ENCODE data around the gene SUSD4.

Gene SUSD4

GRCh38 chr1:223358826-223359225 lies 5.2 kb downstream of the SUSD4 start:
- no peak for DNase-seq (ENCODE audit: low read depth in 3 of 3)

GRCh38 chr1:223355699-223356098 lies 8.3 kb downstream of the SUSD4 start:
- DNase-seq (ENCODE audit: low read depth in 3 of 3) = no peak

GRCh38 chr1:223353939-223354338 lies 10.0 kb downstream of the SUSD4 start:
- no peak for DNase-seq (ENCODE audit: low read depth in 3 of 3)

GRCh38 chr1:223352944-223353343 lies 11.0 kb downstream of the SUSD4 start:
- no peak for DNase-seq (ENCODE audit: low read depth in 3 of 3)

- DNase-seq (ENCODE audit: low read depth in 3 of 3) = no peak
Observed at GRCh38 chr1:223350361-223350908, 13.5 kb downstream of the SUSD4 start.

- DNase-seq (ENCODE audit: low read depth in 3 of 3) = no peak
Observed at GRCh38 chr1:223349241-223349640, 14.7 kb downstream of the SUSD4 start.

GRCh38 chr1:223348439-223348838 lies 15.5 kb downstream of the SUSD4 start:
- DNase-seq (ENCODE audit: low read depth in 3 of 3) = no peak

- no peak for DNase-seq (ENCODE audit: low read depth in 3 of 3)
Observed at GRCh38 chr1:223347583-223347982, 16.4 kb downstream of the SUSD4 start.

GRCh38 chr1:223346311-223346710 lies 17.7 kb downstream of the SUSD4 start:
- DNase-seq (ENCODE audit: low read depth in 3 of 3) = no peak

- DNase-seq (ENCODE audit: low read depth in 3 of 3) = no peak
Observed at GRCh38 chr1:223345720-223346119, 18.3 kb downstream of the SUSD4 start.

GRCh38 chr1:223344491-223344890 lies 19.5 kb downstream of the SUSD4 start:
- DNase-seq (ENCODE audit: low read depth in 3 of 3) = no peak

GRCh38 chr1:223343692-223344091 lies 20.3 kb downstream of the SUSD4 start:
- no peak for DNase-seq (ENCODE audit: low read depth in 3 of 3)

GRCh38 chr1:223341121-223341520 lies 22.9 kb downstream of the SUSD4 start:
- no peak for DNase-seq (ENCODE audit: low read depth in 3 of 3)

- DNase-seq (ENCODE audit: low read depth in 3 of 3) = no peak
Observed at GRCh38 chr1:223340637-223341036, 23.3 kb downstream of the SUSD4 start.

GRCh38 chr1:223339861-223340260 lies 24.1 kb downstream of the SUSD4 start:
- no peak for DNase-seq (ENCODE audit: low read depth in 3 of 3)

- no peak for DNase-seq (ENCODE audit: low read depth in 3 of 3)
Observed at GRCh38 chr1:223338811-223339746, 24.9 kb downstream of the SUSD4 start.

- DNase-seq (ENCODE audit: low read depth in 3 of 3) = no peak
Observed at GRCh38 chr1:223337174-223337869, 26.7 kb downstream of the SUSD4 start.

GRCh38 chr1:223334156-223334555 lies 29.8 kb downstream of the SUSD4 start:
- no peak for DNase-seq (ENCODE audit: low read depth in 3 of 3)

GRCh38 chr1:223332997-223333396 lies 31.0 kb downstream of the SUSD4 start:
- DNase-seq (ENCODE audit: low read depth in 3 of 3) = no peak

GRCh38 chr1:223331929-223332328 lies 32.0 kb downstream of the SUSD4 start:
- no peak for DNase-seq (ENCODE audit: low read depth in 3 of 3)

- peak in 1 of 3 experiments; percentile 1 for DNase-seq (ENCODE audit: low read depth in 3 of 3)
Observed at GRCh38 chr1:223331301-223331700, 32.7 kb downstream of the SUSD4 start.

- no peak for DNase-seq (ENCODE audit: low read depth in 3 of 3)
Observed at GRCh38 chr1:223330466-223330865, 33.5 kb downstream of the SUSD4 start.

Measured in stimulated activated CD4-positive, alpha-beta T cell treated with anti-CD3 and anti-CD28 coated beads, TNF-alpha, amount 100 ng/mL, for 4 hours (primary cell).